GM10847 (cell line): ENCODE data around the gene IRF8.
A peak's percentile ranks its signal among the peaks of the same experiment; 100 is the strongest.

Experiments
- POLR2A ChIP-seq: IDR thresholded peaks from 2 replicates; pipeline ENCODE4 v1.6.1; 2011; ENCODE audit not compliant: insufficient read length; ENCODE audit errors: extremely low read depth

Gene IRF8

GRCh38 chr16:85913688-85914422 lies 14.9 kb downstream of the IRF8 start:
- TF ChIP-seq POLR2A = peak; percentile 20

GRCh38 chr16:85914423-85914794 lies 15.4 kb downstream of the IRF8 start:
- no peak for TF ChIP-seq POLR2A

GRCh38 chr16:85915125-85915845 lies 16.3 kb downstream of the IRF8 start:
- peak; percentile 19 for TF ChIP-seq POLR2A

- TF ChIP-seq POLR2A = no peak
Observed at GRCh38 chr16:85916141-85916890, 17.4 kb downstream of the IRF8 start.

GRCh38 chr16:85917012-85917411 lies 18.1 kb downstream of the IRF8 start:
- no peak for TF ChIP-seq POLR2A

GRCh38 chr16:85917959-85918358 lies 19.0 kb downstream of the IRF8 start:
- TF ChIP-seq POLR2A = no peak

GRCh38 chr16:85918436-85918835 lies 19.5 kb downstream of the IRF8 start:
- TF ChIP-seq POLR2A = no peak

GRCh38 chr16:85919271-85920267 lies 20.6 kb downstream of the IRF8 start:
- TF ChIP-seq POLR2A = no peak

GRCh38 chr16:85921026-85921425 lies 22.1 kb downstream of the IRF8 start:
- TF ChIP-seq POLR2A = no peak

- peak; percentile 19 for TF ChIP-seq POLR2A
Observed at GRCh38 chr16:85923153-85924021, 24.4 kb downstream of the IRF8 start.

GRCh38 chr16:85924675-85925074 lies 25.7 kb downstream of the IRF8 start:
- TF ChIP-seq POLR2A = no peak

GRCh38 chr16:85926370-85926769 lies 27.4 kb downstream of the IRF8 start:
- no peak for TF ChIP-seq POLR2A

- TF ChIP-seq POLR2A = no peak
Observed at GRCh38 chr16:85927371-85927770, 28.4 kb downstream of the IRF8 start.

GRCh38 chr16:85927959-85928358 lies 29.0 kb downstream of the IRF8 start:
- no peak for TF ChIP-seq POLR2A
